ENCODE measurements around the gene IL18. TPM values are rescaled to one million over a fixed set of nuclear protein-coding genes. Genes with fewer than 3 reads are reported as not detected.

The IL18 gene
- total and polyA plus RNA-seq, 2 donors from 2014 or later: 25.2 to 37.4 TPM

DNA sequence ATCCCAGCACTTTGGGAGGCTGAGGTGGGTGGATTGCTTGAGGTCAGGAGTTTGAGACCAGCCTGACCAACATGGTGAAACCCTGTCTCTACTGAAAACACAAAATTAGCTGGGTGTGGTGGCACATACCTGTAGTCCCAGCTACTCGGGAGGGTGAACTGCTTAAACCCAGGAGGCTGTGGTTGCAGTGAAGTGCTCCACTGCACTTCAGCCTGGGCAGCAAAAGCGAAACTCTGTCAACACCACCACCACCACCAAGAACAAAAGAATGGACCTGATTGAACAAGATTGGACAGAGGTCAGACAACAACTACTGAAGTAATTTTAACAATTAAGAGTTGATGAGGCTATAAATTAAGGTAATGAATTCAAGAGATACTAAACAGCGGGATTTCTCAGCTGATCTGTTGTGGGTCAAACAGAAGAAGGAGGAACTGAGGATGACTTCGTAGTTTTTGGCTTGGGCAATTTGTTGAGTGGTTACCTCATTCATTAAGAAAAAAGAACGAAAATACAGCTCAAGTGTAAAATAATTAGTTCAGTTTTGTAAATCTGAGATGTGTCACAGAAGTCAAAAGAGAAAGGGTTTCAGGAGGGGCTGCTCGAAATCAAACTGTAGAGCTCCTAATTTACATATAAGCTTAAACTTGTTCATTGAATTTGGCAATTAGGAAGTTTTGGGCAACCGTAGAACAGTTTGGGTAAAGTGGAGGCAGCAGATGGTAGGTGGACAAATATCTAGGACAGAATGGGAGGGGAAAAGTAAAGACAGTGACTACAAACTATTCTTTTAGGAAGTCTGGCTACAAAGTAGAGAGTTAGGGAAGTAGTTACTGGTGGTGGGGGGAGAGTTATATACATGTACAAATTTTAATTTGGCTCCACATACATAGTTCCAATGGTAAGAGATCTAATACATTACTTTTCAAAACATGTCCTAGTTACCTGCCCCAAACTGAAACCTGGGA, 4.5 kb downstream of the IL18 start:
- Histone ChIP-seq H3K4me1 (ENCODE audit: control insufficient read depth in 2 of 3, insufficient read depth in 2 of 3, low read depth in 1 of 3, low read length in 3 of 3) (no peaks in the 10 kb centered on the region), H3K27me3 (ENCODE audit: control insufficient read depth, insufficient read depth, low read length) (no peaks in the 10 kb centered on the region), H3K9me3 (ENCODE audit: control insufficient read depth in 2 of 3, insufficient read depth in 1 of 3, low read length in 3 of 3) (no peaks in the 10 kb centered on the region), H3K27ac (ENCODE audit: low read depth in 2 of 2, low read length in 2 of 2) (no peak overlapping the region), H3K4me3 (ENCODE audit: low read length in 3 of 3) (peak overlapping the region in 1 of 3 donors; percentile 27), H3K9ac (ENCODE audit: low read length in 3 of 3) (no peak overlapping the region), H3K36me3 (ENCODE audit: control insufficient read depth in 2 of 3, insufficient read depth in 3 of 3, low read length in 3 of 3) (no peaks in the 10 kb centered on the region)
- DNase-seq: no peak
- FAIRE-seq: no peak
- intact Hi-C loops (cut with DNase I): no loop called here
- TF ChIP-seq CTCF (IDR thresholded peaks at IDR 0.05; ENCODE audit: borderline replicate concordance, extremely low read depth, insufficient read depth): no peak

DNA sequence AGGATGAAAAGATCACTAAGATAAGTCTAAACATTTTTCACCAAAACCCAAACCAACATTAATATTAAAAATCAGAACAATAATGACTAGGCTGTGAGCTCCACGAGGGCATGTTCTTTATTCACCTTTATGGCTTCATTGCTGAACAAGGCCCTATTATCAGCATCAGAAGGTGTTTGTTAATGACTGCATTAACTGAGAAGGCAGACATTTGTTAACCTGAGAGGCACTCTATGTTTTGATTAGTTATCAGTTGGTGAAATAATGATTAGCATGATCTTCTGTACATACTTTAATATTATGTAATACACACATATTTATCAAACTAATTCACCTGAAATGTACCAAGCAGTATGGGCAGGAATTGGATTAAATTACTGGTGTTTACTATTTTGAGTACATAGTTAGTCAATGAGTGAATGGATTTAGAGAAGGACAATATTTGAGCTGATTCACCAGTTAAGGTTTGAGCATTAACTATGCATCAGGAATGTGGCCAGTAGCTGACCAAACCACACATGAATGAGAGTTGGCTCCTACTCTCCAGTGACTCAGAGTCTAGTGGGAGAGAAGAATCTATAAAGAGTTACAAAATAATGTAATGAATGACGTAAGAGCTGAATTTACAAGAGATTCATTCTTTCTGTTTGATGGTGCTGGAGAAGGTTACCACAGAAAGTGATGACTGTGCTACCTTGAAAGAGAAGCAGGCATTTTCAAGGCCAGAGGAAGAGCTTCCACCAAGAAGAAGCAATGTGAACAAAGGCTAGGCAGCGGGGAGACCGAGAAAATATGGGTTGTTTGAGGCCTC, 6.7 kb downstream of the IL18 start:
- no peaks in the 10 kb centered on the region for H3K9me3 ChIP-seq (ENCODE audit: control insufficient read depth in 2 of 3, insufficient read depth in 1 of 3, low read length in 3 of 3)
- intact Hi-C loops (cut with DNase I): no loop called here
- H3K4me1 ChIP-seq (ENCODE audit: control insufficient read depth in 2 of 3, insufficient read depth in 2 of 3, low read depth in 1 of 3, low read length in 3 of 3): no peaks in the 10 kb centered on the region
- TF ChIP-seq CTCF (IDR thresholded peaks at IDR 0.05; ENCODE audit: borderline replicate concordance, extremely low read depth, insufficient read depth): no peak
- DNase-seq (no peak), FAIRE-seq (peak; percentile 92)
- H3K9ac ChIP-seq (ENCODE audit: low read length in 3 of 3): no peak overlapping the region
- H3K27ac ChIP-seq (ENCODE audit: low read depth in 2 of 2, low read length in 2 of 2): peak overlapping the region in 1 of 2 donors; percentile 42
- H3K4me3 ChIP-seq (ENCODE audit: low read length in 3 of 3): no peak overlapping the region
- no peaks in the 10 kb centered on the region for H3K36me3 ChIP-seq (ENCODE audit: control insufficient read depth in 2 of 3, insufficient read depth in 3 of 3, low read length in 3 of 3)
- no peaks in the 10 kb centered on the region for H3K27me3 ChIP-seq (ENCODE audit: control insufficient read depth, insufficient read depth, low read length)

GRCh38 chr11:112156153-112156955, 7.5 kb downstream of the IL18 start:
- H3K4me3 ChIP-seq (ENCODE audit: low read length in 3 of 3): no peak overlapping the region
- intact Hi-C loops (cut with DNase I): no loop called here
- DNase-seq (no peak), FAIRE-seq (peak; percentile 95)
- H3K27me3 ChIP-seq (ENCODE audit: control insufficient read depth, insufficient read depth, low read length): no peaks in the 10 kb centered on the region
- no peaks in the 10 kb centered on the region for H3K36me3 ChIP-seq (ENCODE audit: control insufficient read depth in 2 of 3, insufficient read depth in 3 of 3, low read length in 3 of 3)
- H3K9ac ChIP-seq (ENCODE audit: low read length in 3 of 3): no peak overlapping the region
- H3K27ac ChIP-seq (ENCODE audit: low read depth in 2 of 2, low read length in 2 of 2): no peak overlapping the region
- H3K4me1 ChIP-seq (ENCODE audit: control insufficient read depth in 2 of 3, insufficient read depth in 2 of 3, low read depth in 1 of 3, low read length in 3 of 3): no peaks in the 10 kb centered on the region
- no peaks in the 10 kb centered on the region for H3K9me3 ChIP-seq (ENCODE audit: control insufficient read depth in 2 of 3, insufficient read depth in 1 of 3, low read length in 3 of 3)
- TF ChIP-seq CTCF (IDR thresholded peaks at IDR 0.05; ENCODE audit: borderline replicate concordance, extremely low read depth, insufficient read depth): no peak
